Uterus (tissue), 2 donors: Measurements from ENCODE around the gene CCDC117.
"Not testable (repeated sequence)": the region's sequence is repeated elsewhere in the genome, so short reads cannot be mapped to it uniquely, and the experiment has no call there.

Source experiments
- POLR2A ChIP-seq, 2 donors: fragments of 450-650 bp; IDR thresholded peaks; one replicate each; pipeline ENCODE4 v1.6.1; 2016; ENCODE audit warnings: antibody characterized with exemption in 2 of 2, mild to moderate bottlenecking in 1 of 2, moderate library complexity in 1 of 2
- TF ChIP-seq, protein P1 (sequence below), 4 experiments: fragments of 200-600 bp in 2 of 4; fragments of 450-650 bp in 2 of 4; sonication (generic) in 2 of 4; IDR thresholded peaks; one replicate each; pipeline ENCODE4 v1.5.1; 2016 to 2019; ENCODE audit warnings: antibody characterized with exemption in 4 of 4, mild to moderate bottlenecking in 2 of 4, moderate library complexity in 1 of 4

DNA sequence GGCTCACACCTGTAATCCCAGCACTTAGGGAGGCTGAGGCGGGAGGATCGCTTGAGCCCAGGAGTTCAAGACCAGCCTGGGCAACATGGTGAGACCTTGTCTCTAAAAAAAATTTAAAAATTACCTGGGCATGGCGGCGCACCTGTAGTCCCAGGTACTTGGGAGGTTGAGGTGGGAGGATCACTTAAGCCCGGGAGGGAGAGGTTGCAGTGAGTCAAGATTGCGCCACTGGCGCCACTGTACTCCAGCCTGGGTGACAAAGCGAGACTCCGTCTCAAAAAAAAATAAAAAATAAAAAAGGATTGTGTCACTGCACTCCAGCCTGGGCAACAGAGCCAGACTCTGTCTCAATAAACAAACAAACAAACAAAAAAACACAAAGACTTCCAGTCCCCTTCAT lies 52.0 kb downstream of the CCDC117 start:
- TF ChIP-seq POLR2A (IDR thresholded peaks at IDR 0.05), result not testable (repeated sequence)
- TF ChIP-seq, protein P1, sequence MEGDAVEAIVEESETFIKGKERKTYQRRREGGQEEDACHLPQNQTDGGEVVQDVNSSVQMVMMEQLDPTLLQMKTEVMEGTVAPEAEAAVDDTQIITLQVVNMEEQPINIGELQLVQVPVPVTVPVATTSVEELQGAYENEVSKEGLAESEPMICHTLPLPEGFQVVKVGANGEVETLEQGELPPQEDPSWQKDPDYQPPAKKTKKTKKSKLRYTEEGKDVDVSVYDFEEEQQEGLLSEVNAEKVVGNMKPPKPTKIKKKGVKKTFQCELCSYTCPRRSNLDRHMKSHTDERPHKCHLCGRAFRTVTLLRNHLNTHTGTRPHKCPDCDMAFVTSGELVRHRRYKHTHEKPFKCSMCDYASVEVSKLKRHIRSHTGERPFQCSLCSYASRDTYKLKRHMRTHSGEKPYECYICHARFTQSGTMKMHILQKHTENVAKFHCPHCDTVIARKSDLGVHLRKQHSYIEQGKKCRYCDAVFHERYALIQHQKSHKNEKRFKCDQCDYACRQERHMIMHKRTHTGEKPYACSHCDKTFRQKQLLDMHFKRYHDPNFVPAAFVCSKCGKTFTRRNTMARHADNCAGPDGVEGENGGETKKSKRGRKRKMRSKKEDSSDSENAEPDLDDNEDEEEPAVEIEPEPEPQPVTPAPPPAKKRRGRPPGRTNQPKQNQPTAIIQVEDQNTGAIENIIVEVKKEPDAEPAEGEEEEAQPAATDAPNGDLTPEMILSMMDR (IDR thresholded peaks at IDR 0.05), result not testable (repeated sequence)
